CD4-positive, alpha-beta T cell treated with Interleukin-17A for 4 hours (primary cell): ENCODE measurements around the gene ITGBL1.
"Not testable (repeated sequence)": the region's sequence is repeated elsewhere in the genome, so short reads cannot be mapped to it uniquely, and the experiment has no call there.

ENCODE experiments used
- DNase-seq: peaks from one replicate; pipeline ENCODE4 v3.0.0-alpha.2; 2020; ENCODE audit warnings: mixed read lengths

ITGBL1 gene

DNA sequence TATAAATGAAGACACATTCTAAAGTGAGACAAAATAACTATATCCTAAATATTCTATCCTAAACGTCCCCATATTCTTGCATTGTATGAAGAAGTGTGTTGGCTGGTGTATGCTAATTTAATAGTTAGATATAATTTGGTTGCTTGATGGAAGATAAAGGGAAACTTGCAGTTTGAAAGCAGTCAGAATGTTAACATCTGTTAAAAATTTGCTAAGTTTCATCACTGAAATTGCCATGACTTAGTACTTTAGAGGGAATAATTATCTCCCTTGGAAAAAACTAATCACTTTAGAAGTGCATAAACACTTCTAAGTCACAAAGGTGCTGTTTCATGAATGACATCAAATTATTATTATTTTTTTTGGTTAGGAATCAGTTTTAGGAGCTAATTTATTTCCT lies 61.6 kb downstream of the ITGBL1 start:
- DNase-seq: no peak

DNA sequence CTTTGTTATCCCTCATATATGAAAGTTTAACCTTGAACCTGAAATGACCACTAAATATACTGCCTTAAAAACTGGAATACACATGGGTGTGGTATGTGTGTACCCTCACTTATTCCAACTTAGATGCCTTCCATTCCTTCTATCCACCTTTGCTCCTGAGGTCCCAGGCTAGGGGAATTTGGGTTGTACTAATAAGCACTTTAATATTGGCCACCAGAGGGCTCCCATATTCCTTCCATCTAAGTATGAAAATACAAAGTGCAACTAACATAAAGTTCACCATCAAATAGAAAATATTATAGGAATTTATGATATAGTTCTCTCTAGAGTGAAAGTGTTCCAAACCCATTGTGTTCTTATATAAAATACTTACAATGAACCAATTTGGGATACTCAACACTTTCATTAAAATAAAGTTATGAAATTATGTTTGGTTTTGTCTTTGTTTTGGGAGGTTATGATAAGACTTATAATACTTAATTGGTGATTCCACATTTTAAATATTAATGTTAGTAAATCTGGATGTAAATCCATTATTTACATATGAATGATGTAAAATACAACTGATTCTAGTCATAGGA lies 62.3 kb downstream of the ITGBL1 start:
- DNase-seq: peak; percentile 34

DNA sequence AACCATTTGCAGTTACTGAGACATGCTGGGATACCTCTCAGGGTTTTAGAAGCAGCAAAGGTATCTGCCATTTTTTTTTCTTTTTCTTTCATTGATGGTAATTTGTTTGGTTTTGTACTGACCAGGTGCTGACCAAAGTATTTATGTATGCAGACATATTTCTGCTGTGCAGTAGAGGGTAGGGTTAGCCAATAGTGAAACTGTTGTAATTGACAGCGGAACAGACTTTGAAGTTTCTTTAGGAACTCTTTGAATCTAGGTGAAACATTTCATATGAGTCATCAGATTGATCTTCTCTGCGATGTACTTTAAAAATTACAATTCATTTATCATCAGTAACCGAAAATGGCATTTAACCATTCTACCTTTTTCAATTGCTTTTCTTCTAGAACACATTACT lies 63.0 kb downstream of the ITGBL1 start:
- no peak for DNase-seq

DNA sequence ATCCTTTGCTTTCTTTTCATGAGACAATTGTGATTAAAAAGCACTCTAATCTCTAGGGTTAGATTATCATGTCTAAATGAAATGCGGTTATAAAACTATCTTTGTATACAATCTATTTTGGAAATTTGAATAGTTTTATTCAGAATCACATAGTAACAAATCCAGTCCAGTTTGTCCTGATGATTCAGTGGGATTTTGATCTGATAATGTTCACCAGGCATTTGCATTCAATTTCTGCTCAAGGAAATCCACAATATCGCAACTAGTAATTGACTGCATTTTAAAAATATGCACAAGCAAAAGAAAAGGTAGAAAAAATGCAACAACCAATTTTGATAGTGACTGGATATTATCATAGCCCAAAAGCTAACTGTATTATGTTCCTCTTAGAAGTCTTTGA lies 63.8 kb downstream of the ITGBL1 start:
- DNase-seq: no peak

DNA sequence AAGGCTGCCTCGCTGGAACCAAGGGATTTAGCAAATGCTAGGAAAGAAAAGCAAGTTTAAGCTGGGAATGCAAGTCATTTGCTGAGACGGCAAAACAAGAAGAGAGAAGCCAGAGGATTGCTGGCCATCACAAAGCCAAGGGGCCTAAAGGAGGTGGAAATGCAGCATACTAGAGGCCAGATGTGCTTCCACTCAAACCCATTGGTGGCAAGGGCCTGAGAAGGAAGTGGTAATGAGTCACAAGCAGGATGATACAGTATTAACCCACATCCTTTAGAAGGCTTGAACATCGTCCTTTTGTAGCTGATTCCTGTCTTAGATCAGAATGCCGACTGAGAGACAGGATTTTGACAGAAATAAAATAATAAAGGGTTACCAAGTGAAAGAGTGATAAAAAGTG lies 68.2 kb downstream of the ITGBL1 start:
- DNase-seq: peak; percentile 8

DNA sequence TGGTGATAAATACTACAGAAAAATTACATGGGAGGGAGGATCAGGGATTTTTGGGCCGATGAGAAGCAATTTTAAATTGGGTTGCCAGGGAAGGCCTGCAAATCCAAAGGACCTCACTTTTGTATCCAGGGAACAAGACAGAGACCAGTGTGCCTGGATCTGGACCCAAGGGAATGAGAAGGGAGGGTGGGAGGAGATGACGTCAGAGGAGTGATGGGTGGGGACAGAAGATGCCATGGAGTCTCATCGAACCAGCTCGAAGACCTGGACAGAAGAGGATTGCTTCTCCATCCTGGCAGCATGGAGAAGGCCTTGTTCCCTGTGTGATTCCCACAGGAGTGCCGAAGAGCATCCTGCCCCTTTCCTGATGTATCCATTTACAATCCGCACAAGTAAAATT lies 68.9 kb downstream of the ITGBL1 start:
- no peak for DNase-seq

DNA sequence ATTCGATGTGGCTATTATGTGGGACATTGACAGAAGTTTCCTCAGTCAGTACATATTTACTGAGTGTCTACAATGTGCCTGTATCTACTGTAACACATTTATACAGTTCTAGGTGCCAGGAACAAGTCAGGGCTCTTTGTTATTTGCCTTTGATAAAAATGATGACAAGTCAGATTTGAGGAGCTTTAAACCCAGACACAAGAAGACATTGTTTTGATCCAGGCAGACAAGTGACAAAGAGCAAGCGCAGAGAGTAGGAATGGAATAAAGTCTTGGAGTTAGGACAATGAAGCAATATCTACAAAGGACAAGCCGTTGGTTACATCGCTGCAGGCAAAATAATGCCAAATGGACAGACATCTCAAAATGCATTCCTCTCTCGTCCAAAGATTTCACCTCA lies 70.1 kb downstream of the ITGBL1 start:
- no peak for DNase-seq

DNA sequence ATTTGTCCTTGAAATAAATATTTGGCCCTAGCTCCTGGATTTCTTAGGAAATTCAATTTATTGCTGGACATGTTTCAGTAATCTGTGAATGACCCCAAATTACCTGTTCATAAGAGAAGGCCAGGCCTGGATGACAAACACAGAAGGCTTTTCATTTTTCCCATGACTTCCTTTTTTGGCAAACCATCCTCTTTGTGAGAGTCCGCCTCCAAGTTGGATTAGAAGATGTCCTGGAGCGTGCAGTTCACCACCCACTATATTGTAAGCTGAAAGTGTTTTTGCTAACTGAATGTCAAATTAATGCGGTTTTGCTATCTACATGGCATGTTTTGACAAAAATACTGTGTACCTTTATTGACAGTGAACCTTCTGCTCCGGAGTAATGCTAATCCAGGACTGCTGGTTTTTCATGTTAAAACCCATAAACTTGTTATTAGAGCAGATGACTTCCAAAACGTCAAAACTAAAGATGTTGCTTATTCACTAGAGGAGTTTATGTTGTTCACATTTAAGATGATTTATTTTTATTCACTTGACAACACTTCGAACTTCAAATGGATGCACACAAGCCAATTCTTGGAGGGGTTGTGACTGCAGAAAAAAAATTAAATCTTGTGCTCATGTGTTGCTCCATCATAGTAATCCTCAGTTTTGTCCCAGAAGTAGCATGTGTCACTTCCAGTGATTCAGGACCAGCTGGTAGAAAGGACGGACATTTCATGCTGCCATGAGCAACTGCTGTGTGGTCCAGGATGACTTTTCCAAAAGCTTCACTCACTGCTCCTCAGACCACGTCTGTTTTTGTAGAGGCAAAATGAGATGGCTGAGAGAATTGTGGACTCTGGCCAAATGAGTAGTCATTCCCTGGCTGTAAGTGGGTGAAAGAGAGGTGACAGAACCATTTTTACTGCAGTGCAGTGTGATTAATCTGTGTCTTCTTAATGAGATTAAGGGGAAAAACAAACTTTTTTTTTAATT lies 71.0 kb downstream of the ITGBL1 start:
- DNase-seq: no peak

DNA sequence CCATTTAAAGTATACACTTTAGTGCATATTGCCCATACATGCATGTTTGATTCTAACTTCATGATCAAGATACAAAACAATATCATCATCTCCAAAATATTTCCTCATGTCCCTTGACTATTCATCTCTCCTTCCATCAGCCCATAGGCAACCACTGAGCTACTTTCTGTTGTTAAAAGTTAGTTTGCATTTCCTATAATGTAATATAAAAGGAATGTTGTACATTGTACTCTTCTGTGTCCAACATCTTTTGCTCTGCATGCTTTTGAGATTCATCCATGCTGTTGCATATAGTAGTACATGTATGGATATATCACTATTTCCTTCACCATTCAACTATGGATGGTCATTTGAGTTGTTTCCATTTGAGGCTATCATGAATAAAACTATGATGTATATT lies 74.7 kb downstream of the ITGBL1 start:
- DNase-seq: no peak

DNA sequence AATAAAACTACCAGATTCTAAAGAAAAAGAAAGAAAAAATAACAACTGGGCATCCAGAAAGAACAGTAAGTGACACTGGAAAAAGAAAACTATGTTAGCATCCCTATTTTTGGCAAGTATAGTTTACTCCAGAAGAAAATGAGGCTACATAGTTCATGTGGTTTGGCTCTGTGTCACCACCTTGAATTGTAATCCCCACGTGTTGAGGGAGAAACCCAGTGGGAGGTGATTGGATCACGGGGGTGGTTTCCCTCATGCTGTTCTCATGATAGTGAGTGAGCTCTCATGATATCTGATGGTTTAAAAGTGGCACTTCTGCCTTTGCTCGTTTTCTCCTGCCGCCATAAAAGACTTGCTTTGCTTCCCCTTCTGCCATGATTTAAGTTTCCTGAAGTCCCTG lies 76.9 kb downstream of the ITGBL1 start:
- DNase-seq: no peak

DNA sequence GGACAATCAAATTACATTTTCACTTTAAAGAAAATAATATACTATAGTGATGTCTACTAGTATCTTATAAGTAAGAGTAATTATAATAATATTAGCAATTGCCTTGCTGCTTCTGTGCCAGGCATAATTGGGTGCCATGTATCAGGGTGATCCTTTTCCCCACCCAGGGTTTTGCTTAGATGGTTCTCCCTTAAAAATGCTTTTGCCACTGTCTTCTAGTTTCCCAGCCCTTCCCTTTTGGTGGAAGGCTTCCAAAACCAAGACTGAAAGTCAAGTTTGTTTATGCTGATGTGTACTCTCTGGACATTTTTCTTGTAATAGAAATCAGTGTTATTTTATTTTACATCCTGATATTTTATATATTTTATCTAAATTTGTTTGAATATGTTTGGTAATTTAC lies 77.8 kb downstream of the ITGBL1 start:
- no peak for DNase-seq

DNA sequence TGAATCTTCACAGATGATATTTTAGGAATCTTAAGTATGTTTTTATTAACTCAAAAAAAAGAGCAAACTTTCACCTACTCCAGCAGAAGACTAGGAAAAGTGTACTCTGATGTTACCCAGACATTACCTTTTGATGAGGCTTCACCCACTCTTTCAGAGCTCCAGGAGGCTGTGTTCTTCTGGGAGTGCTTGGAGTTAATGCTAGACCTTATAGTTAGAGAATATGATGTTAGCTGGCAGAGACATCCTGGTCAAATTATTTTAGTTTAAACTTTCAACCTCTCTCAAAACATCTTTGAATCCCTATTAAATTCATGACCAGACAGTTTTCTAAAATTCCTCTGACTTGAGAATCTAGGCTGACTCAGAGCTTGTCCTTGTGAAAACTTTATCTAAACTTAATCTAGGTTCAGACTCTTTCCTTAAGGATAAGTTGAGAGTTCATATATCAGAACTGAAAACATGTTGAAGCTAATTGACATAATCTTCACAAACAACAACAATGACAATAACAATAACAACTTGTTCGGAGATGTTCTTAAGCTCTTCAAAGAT lies 82.8 kb downstream of the ITGBL1 start:
- no peak for DNase-seq

DNA sequence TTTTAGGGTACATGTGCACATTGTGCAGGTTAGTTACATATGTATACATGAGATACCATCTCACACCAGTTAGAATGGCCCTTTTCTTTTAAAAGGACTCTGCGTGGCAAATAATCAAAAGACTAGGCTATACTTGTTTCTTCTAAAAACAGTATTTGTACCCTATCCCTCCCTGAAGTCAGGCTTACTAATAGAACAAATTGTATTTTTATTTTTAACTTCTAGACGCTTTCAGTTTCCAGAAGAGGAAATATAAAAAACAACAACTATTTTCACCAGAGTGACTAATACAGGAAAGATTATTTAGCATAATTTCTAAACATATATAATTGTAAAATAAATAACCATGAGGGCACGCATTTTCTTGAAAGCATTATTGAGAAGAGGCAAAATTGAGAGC lies 83.6 kb downstream of the ITGBL1 start:
- DNase-seq: no peak

DNA sequence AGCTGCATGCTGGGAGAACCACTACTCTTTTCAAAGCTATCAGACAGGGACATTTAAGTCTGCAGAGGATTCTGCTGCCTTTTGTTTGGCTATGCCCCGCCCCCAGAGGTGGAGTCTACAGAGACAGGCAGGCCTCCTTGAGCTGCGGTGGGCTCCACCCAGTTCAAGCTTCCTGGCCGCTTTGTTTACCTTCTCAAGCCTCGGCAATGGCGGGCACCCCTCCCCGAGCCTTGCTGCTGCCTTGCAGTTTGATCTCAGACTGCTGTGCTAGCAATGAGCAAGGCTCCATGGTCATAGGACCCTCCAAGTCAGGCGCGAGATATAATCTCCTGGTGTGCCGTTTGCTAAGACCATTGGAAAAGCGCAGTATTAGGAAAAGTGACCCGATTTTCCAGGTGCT lies 92.1 kb downstream of the ITGBL1 start:
- DNase-seq: not testable (repeated sequence)

DNA sequence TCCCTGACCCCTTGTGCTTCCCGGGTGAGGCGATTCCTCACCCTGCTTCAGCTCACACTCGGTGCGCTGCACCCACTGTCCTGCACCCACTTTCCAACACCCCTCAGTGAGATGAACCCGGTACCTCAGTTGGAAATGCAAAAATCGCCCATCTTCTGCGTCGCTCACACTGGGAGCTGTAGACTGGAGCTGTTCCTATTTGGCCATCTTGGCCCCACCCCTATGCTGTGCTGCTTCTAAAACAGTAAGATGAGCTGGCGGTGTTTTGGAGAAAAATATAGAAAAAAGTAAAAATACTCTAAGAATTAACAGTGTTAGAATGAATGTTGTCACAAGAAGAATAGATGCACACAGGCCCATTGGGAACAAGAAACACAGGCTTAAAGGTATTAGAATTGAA lies 92.5 kb downstream of the ITGBL1 start:
- no peak for DNase-seq

DNA sequence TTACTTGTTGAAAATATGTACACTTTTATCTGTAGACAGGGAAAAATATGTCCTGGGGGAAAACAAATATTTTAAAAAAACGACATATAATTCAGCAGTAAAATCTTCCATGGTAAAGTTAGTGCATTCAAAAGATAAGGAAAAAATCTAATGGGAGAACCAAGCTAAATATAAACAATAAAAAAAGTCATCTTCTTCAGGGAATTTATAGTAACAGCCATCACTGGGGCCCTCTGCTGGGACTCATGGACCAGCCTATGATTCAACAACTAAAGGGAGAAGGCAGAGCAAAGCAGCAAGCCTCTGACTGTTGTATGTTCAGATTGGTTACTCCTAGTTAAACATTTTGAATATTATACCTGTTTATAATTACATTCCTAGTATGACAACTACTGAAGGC lies 93.0 kb downstream of the ITGBL1 start:
- no peak for DNase-seq

DNA sequence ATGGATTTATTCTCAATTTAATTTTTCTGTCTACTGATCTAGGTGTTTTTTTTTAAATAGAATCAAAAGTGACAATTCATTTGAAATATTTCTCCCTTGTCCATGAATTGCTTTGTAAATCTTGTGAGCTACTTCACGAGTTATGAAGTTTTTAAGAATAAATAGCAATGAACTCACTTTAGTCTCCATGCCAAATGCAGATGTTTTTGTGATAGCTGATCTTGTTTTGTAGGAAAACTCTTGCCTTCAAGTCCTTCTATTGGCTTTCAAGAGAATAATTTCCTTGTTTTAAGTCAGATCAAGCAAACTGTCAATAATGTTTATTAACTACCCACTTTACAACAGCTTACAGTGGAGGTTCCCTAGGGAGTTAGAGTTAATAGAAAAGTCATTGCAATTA lies 99.8 kb downstream of the ITGBL1 start:
- DNase-seq: no peak

DNA sequence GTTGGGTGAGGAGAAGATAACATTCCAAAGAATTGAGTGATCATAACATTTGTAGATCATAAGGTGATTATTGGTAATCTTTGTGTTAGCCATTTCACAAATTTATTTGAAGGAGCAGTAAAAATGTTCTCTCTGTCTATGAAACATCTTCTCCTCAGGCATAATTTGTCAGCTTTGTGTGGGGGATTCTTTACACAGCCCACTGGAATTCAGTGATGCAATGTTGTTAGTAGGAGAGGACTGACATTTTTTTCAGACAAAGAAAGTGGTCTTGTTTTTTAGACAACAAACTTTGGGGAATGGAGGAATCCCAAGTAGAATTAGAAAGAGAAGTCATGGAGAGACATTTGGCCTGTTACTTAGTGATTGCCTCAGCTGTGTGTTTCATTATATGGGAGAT lies 100.3 kb downstream of the ITGBL1 start:
- no peak for DNase-seq

DNA sequence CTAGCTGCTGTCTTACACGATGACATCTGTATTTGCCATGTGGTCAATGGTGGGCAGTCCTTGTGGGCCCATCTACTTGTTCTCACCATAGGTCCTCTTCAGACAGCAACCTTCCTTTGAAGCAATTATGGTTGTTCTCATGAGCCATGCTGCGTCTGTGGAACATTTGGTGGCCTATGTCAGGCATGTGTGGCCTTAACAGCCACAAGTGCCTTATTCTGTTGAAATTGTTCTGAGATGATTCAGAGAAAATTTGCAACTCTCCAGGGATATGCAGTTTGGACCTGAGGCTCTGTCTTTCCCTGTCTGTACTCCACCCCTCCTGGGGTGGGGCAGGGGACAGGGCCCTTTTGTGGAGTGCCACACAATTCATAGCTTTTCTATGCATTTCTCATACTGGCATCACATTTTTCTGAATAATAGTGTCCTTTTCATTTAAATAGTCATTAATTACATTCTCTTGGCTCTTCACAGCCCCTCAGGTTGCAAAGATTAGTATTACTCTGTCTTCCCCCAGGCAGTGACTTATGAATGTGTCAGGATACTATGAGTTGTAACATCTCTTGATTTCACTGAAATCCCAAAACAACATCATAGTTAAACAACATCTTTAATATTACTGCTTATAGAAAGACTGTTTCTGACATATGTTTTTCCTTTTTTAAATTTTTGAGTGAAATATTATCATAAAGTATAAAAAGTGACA lies 102.1 kb downstream of the ITGBL1 start:
- DNase-seq: no peak

DNA sequence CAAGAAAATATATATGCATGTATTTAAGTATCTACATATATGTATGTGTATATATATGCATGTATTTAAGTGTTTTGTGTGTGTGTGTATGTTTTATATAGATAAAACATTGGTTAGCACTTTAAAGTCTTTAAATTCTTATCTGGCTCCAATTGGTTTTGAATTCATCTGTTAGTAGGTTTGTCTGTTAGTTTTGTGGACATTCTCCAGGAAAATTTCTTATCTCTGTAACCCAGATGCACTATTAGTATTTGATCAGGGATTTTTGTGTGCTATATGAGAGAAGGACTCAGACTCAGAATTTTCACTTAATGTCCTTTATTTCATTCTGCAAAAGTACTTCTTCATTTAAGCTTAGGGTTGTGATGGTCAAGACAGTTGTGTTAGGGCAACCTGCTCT lies 103.1 kb downstream of the ITGBL1 start:
- no peak for DNase-seq

DNA sequence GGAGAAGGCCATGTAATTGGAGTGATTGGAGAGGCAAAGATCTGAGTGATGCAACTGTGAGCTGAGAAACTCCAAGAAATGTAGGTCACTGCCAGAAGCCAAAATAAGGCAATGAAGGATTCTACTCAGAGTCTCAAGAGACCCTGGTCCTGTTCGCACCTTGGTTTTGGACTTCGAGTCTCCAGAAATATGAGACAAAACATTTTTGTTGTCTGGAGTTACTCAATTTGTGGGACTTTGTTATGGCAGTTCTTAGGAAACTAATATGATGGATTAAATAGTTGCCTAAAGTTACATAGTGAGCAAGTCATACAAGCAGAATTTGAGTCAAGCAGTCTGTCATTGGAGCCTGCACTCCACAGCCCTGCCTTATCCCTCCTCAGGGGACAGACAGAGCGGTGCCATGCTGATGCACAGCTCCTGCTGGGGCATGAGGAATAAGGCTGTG lies 104.2 kb downstream of the ITGBL1 start:
- DNase-seq: no peak

DNA sequence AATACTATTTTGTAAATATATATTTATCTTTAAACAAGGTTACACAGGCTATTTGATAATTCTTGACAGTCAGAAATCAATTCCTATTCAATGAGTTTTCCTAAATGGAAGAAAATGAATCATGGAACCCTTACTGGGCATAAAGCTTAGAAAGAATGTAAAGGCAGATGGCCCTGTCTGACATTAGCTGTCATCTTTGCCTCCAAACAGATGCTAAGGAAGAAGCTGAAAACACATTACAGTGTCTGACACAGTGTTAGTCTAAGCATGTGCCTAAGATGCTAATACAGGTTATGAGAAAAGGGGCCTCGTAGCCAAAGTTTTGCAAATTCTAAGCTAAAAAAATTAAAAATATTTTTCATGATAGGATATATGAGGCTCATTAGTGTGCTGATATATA lies 112.8 kb downstream of the ITGBL1 start:
- DNase-seq: no peak

DNA sequence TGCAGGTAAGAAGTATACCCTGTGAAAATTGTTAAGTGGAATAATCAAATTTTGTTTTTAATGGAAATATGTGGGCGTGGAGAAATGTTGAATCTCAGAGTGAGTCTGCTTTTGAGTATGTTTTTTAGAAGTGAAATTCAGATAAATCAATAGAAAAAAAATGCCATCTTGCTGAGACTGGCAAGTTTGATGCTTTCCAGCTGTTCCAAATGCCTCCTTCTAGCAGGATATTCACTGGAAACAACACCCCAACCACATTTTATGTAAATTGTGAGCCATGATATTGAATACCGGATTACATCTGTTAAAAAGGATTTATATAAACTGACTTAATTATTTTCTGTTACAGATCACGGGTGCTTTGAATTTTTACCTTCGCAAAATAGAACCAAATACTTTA lies 115.4 kb downstream of the ITGBL1 start:
- DNase-seq: no peak

DNA sequence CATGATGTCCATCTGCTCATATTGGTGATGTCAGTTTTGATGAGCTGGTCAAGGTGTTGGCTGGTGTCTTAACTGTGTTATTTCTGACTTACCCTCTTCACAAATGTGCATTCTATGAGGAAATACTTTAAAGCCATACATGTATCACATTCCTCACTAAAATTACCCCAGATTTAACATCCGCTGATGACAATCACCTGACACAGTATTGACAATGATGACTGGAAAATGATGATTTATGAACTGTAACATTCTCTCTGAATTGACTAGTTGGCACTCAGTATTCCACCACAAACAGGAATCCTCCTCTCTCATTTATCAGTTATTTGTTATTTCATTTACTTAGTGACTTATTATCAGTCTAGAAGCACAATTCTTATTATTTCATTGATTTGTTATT lies 117.3 kb downstream of the ITGBL1 start:
- DNase-seq: no peak
